NCI-H146 (cell line): Measurements from ENCODE around the gene HOXA2.

ENCODE experiments used
- DNase-seq: peaks from one replicate; lab custom pipeline; 2025; lab: John Stamatoyannopoulos, UW

The HOXA2 gene

DNA sequence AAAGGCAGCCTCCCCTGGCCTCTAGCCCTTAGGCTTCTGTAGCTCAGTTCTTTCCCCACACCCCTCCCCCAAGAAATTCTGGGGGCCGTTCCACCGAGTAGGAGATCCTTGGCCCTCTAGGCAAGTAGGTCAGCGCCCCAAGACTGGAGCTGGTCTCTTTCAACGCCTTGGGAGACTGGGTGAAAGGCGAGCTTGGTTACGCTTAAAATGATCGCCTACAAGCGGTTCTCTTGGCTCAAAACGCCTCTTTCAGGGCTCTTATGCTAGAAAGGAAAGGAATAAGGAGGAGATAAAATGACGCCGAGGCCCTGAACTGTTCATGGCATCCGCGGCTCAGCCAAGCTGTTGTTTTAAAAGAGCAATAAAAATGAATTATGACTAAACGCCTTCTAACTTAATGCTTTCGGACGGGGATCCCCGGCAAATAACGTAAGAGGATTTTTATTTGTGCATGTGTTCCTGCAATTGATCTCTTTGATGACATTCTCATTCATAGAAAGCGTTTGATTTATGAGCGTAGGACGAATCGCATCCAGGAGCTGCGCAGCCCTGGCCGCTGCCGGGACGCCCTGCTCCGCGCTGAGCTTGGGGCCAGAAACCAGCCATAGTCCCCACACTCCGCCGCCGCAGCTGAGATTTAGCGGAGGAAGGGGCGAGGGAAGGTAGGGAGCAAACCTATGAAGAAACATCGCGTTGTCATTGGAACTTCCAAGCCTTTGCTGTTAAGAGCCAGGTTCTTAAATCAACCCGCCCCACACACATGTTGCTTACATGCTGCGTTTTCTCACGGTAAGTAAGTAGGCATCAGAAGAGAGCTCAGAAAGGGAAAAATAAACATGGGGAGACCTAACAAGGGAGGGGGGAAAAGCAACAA lies 3.7 kb downstream of the HOXA2 start:
- no peak for DNase-seq

DNA sequence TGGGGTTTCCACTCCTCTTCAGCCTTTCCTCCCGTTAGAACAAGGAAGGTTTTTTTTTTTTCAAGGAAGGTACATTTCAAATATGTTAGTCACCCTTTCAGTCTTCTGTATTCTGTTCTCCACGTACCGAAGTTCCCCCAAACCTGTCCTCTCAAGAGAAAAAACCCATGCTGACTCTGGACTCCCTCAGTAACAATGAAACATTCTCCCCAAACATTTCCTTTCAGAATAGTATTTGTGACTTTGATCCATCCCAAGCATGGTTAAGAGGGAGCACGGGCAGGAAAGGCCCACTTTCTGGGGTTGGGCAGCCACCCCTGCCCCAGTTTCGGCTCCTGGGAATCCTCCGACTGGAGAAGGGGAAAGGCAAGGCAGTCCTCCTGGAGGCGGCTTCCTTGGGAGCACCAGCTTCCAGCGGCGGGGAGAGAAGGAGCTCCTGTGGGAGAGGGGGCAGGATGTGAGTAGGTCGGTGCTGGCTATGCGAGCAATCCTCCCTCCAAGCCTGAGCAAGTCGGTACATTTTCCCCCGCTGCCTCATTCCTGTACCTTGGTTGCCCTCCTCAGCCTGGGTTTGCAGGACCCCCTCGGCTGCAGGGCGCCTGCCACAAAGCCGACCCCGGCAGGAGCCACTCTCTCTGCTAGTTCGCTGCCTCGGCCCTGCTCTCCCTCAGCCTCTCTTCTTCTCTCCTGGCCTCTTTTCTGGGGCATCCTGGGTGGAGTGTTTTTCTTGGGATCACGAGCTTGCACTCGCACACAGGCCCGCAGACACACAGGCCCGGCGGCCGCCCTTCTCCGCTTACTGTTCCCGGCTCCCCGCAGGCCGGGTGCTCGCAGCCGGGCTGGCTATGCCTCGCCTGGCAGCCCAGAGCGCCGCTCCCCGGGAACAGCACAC lies 4.6 kb downstream of the HOXA2 start:
- no peak for DNase-seq

DNA sequence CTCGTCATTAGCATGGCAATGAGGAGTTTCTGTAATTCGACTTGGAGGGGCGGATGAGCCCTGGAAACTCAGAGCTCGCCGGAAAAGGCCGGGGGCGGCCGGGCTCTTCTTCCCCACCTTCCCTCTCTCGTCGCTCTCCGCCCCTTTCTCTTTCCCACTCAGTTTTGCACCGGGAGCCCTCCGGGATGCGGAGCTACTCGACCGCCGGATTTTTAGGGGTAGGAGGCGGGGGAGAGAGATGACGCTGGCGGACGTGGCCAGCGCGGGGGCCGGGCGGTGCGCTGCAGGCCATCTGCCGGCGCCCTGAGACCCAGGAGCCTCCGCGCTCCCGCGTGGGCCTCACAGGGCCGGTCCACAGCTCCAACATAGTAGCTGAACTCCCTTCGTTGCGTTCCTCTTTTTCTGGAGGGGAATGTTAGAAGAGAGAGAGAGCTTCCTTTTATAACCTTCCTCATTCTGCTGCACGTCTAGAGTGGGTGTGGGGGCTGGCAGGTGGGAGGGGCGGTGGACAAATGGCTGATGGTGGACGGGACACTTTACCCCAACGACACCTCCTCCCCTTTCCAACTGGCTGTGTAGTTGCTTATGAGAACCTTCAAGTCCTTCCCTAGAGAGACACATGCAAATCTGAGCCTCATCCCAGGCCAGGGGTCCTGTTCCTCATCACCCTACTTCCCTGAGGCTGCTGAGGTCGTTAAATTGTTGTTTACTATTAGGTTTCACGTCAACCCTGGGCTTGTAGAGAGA lies 5.5 kb downstream of the HOXA2 start:
- DNase-seq, result peak; percentile 39

DNA sequence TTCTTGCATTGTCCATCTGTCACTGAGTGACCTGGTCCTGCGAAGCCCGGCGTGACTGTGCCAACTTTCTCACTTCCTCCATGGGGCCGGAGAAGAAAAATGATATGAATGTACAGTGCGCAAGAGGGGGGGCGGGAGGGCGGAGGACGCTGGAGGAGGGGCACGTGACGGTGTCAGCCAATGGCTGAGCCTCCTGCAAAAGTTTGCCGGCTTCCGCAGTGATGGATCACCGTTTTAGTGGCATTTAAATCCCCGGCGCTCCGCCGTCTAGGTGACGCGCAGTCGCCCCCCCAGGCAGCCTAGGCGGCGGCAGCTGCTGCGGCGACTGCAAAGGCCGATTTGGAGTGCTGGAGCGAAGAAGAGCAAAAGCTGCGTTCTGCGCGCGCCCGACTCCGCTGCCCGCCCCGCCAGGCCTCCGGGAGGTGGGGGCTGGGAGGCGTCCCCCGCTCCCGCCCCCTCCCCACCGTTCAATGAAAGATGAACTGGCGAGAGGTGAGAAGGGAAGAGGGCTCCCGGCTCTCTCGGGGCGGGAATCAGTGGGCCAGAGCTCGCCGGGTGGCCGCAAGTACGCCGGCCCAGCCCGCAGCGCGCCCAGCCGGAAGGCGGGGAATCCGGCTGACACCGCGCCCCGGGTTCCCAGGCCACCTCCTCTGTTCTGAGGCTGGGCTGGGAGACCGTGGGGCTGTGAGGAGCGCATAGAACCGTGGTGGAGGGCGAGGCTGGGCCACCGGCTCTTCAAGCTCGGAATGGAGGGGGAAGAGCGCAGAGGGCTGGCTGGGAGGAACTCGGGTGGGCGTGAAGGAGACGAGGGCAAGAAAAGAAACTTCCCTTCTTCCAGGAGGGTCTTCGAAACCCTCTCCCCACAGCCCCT lies 6.4 kb downstream of the HOXA2 start, which contains the start of gene HOXA1:
TSS of gene HOXA1 (minus strand) at position 104 of the 871 bp plus-strand sequence. CDS start at position 16, 88 bp downstream.
- peak; percentile 87 for DNase-seq

DNA sequence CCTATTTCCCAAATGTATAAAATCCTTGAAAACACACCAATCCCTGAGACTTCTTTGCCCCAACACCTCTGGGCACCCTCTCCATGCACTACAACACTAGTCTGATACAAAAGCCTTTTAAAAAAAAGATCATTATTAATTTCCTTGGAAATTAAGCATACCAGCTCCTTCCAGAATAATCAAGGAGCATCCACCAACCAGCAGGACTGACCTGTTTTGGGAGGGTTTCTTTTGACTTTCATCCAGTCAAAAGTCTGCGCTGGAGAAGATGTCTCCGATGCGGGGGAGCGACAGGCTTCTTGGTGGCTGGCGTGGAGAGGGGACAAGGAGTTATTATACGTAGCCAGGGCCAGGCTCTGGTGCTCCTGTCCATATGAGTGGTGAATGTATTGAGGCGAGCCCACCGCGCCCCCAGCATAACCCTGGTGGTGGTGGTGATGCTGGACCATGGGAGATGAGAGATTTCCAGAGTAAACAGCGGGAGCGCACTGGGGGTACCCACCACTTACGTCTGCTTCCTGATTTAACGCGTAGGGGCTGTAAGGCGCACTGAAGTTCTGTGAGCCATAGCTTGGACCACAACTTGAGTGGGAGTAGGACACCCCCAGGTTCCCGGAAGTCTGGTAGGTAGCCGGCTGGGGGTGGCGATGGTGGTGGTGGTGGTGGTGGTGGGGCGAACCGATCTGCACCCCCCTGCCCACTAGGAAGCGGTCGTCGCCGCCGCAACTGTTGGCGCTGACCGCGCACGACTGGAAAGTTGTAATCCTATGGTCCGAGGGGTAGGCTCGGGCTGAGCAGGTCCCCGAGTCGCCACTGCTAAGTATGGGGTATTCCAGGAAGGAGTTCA lies 7.2 kb downstream of the HOXA2 start:
- no peak for DNase-seq

DNA sequence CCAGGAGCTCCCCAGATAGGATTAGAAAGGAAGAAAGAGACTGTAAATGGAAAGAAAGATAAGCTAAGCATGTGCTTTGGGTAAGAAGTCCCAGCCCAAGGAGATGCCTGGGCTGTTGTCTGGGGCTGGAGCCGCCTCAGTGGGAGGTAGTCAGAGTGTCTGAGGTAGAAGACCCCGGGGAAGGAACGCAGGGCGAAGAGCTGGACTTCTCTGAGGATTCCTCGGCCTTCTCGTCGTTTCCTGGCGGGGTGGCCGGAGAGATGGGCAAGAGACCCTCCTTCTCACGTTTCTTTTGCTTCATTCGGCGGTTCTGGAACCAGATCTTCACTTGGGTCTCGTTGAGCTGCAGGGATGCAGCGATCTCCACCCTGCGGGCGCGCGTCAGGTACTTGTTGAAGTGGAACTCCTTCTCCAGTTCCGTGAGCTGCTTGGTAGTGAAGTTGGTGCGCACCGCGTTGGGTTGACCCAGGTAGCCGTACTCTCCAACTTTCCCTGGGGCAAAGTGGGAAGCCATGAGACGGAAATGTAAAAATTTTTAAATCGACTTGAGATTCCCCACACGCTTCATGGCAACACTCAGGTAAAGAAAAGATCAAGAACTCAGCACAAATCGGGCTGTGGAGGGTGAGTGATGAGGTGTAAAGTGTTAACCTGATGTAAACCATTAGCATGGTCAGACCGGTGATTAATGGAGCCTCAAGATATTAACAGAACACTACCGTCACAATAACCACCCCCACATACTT lies 8.0 kb downstream of the HOXA2 start:
- DNase-seq, result no peak

DNA sequence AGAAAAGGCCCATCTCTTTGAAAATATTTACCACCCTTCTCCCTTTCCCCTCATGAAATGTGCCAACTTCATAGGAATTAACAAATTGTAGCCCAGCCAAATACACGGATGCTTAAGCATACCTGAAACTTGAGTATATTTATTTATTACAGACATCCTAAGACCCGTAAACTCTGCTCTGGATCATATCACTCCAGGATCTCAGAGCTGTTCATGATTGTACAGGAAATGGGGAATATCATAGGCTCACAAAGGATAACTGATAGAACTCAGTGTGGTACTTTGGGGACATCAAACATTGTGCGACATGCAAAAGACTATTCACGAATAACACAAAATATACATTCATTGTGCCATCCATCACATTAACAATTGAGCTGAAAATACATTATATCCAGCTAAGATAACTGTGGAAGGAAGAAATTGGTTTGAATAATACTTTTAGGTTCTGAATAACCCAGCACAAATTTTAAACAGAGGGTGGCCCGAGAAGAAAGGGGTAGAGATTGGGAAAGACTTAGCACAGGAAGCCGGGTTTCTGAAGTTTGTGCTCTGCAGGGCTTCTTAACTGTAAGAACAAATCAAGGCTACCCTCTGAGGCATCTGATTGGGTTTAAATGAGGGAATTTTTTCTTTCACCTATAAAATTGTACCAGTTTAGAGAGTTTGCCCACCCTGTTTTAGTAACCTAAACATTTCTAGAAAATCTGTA lies 9.1 kb downstream of the HOXA2 start:
- no peak for DNase-seq

DNA sequence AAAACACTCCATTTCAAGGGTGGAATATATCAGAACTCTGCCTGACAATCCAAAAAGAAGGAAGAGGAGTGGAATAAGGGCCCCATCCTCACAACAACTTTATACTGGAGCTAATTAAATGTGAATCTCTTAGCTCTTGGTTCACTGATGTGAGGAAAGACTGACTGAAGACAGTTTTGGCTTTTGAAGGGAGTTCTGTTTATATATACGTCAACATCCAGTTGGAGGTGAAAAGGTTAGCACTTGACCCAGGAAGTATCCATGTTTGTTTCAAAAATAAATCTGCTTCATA lies 9.7 kb downstream of the HOXA2 start:
- no peak for DNase-seq

DNA sequence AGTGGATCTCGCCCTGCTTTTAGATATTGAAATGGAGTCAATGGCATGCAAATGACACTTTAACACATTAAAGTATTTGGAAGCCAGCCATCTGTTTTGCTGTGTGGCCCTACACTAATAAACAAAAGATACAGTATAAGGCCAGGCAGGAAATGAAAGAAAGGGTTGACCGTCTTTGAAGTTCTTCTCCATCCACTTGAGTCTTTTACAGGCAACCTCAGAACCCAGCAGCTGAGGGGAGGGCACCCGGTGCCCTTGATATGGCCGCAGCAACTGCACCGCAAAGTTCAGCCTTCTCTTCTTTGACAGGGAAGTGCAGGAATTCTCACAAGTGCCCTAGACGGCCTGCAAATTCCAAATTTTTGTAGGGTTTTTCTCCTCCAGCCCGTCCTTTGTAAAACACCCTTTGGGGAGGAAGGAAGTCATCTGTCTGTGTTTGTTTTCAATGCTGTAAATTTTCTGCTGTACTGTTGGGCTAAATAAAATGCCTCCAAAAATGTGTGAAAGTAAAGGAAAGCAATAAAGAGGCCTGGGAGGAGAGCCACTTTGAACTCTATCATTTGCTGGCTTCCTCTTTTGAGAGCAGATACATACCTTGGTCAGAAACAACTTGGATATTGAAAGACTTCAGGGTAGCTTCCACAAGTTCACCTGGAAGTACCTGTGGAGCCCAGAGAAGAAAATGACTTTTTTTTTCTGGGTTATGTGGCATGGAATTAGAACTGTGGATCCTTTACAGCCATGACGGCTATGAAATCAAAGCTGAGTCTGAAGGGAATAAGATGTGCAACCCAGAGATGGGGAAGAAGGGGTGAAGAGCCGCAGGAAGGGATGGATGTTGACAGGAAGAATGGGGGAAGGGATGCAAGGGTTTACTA lies 10.3 kb downstream of the HOXA2 start:
- no peak for DNase-seq

DNA sequence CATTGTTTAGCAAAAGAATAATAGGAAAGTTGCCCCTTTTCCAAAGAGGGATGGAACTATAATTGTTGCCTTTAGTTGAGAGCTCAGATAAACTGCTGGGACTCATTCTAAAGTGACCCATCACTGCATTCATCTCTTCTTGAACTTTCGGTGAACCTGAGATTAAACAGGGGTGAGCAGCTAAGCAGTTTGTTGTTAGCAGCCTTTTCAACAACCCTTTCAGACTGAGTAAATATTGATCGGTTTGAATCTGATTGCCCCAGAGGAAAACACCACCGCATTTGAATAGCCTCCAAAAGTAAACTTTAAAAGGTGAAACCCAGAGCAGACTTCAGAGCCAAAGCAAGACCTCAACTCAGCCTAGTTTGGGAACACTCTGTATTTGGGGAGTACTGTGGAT lies 11.4 kb downstream of the HOXA2 start:
- no peak for DNase-seq

DNA sequence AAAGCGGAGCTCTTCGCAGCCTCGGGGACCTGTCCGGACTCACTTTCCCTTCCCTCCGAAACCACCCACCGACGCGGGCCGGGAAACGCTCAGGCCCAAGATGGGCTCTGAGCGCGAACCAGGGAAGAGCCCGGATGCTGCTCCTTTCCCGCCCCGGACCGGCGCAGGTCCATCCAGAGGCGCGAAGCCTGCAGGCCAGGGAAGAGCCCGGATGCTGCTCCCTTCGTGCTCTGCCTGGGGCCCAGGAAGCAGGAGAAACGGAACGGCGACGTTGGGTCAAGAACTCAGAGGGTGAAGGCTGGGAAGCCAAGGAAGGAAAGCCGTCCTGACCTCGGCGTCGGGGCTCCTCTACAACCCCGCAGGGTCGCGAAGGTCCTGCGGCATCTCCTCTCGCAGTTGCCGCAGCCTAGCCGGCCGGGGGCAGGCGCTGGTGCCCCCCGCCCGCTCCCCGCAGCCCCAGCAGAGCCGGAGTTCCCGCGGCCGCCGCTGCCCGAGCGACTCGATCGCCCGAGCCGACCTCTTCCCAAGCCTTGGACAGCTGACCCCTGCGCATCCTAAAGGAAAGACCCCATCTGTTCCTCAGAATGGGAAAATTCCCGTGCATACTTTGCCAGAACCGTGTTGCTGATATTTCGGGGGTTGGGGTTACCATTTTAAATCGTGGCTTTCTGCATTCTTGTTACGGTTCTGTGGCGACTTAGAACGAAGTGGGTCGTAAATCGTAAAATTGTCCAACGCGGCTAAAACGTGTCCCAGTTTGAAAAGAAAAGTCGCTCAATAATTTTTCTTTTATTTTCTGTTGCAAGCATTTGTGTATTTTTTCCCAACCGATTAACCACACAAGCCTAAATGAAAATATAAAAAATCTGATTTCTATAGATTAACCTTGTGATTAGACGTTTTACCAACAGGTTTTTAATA lies 14.2 kb downstream of the HOXA2 start:
- no peak for DNase-seq

DNA sequence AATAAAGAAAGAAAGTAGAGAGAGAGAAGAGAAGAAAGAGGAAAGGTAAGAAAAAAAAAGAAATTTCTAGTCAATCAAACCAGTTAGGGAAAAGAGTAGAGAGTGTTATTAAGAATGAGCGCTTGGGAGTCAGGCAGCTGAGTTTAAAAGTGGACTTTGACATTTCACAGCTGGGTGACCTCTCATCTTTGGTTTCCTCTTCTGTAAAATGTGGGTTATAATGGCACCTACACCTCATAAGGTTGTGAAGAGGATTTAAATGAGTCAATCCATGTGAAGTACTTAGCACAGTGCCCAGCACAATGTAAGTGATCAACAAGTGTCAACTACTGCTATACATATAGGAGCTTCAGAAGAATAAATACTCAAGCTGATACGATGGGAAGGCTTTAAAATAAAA lies 18.8 kb downstream of the HOXA2 start:
- DNase-seq, result no peak

DNA sequence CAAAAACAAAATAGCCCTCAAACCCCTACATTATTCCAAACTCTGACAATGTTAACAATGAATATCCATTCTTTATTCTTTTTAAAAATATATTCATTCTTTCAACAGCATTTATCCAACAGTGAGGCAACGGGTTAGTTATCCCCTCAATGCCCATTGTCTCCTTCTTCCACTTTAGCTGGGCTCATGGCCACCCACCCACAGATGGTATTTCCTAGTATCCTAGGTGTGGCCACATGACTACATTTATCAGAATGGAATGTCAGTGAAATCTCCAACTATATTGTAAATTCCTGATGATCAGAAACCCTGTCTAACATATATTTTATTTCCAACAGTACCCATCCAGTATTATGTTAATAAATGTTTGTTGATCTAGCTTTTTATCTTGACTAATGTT lies 20.3 kb downstream of the HOXA2 start:
- no peak for DNase-seq

DNA sequence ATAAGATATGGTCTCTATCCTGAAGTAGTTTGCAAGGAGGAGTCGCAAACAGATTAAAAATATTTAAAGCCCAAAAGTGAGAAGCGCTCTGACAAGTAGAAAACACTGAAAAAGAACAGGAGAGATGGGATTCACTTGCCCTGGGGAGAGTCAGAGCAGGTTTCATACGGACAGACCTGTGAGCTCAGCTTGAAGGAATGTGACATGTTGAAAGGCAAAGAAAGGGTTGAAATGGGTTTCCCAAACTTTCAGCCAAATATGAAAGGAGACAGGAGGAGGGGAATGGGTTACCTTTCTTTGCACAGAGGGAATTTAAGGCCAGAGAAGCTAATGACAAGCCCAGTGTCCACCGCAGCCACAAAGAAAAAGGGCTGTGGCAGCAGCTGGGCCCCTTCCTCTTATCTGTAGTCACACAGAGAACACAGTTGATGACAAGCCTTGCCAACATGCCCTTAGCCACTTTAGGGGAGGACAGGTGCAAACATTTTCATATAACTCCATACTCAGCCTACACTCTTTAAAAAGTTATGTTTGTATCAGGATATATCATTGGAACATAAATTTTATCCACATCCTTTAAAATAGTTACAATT lies 21.5 kb downstream of the HOXA2 start:
- DNase-seq, result no peak

DNA sequence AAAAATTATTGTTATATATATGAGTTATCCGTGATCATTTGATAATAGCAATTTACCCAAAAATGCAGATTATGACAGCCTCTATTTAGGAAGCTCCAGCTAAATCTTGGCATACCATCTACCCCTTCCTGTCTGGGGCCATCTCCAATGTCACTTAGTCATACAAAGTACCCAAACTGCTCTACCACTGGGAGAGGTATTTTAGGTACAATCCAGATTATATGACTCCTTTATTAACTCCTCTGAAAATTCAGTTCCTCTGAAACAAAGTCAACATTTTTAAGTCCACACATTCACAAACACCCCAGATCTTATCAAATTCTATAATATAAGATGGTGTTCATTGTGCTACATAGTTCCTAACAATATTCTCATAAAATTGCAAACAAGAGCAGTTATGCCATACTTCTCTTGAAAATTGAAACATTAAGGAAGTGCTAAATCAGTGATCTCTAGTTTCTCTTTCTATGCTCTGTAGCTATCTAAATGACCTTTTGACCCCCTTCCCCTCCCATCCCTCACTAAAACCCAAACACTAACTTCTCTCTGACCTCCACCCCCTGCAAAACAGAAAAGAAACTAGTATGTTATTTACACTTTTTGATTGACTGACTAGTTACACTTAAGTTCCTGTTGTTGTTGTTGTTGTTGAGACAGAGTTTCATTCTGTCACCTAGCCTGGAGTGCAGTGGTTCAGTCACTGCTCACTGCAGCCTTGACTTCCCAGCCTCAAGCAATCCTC lies 23.1 kb downstream of the HOXA2 start:
- no peak for DNase-seq
